ENCODE measurements around the gene SLC9A3.
"Not testable (repeated sequence)": the region's sequence is repeated elsewhere in the genome, so short reads cannot be mapped to it uniquely, and the experiment has no call there.

SLC9A3 gene

GRCh38 chr5:477871-478270 lies 46.4 kb downstream of the SLC9A3 start:
- in situ Hi-C loops (cut with MboI; ENCODE audit: low sequenced_read_pairs), result no loop called here

- in situ Hi-C loops (cut with MboI; ENCODE audit: low sequenced_read_pairs), result no loop called here
These were observed 47.0 kb downstream of the SLC9A3 start for GRCh38 chr5:477247-477646.

GRCh38 chr5:476814-477175 lies 47.5 kb downstream of the SLC9A3 start:
- in situ Hi-C loops (cut with MboI; ENCODE audit: low sequenced_read_pairs), result no loop called here

- in situ Hi-C loops (cut with MboI; ENCODE audit: low sequenced_read_pairs), result no loop called here
These were observed 48.0 kb downstream of the SLC9A3 start for GRCh38 chr5:476102-476813.

DNA sequence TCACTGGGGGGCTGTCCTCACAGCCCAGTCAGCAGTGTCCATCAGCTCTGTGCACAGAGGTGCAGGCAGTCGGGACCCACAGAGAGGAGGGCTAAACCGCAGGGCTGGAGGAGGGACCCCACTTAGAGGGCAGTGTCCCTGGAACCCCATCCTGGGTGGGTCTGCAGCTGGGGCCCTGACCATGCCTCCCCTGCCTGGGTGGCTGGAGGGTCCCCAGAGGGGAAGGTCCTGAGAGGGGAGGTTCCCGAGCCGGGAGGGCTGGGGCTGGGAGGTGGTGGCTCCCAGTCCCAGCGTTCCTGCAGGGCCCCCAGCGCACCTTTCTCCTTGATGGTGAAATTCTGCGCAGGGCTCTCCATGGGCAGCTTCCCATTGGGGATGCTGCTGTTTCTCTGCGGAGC lies 48.5 kb downstream of the SLC9A3 start:
- in situ Hi-C loops (cut with MboI; ENCODE audit: low sequenced_read_pairs), result no loop called here

DNA sequence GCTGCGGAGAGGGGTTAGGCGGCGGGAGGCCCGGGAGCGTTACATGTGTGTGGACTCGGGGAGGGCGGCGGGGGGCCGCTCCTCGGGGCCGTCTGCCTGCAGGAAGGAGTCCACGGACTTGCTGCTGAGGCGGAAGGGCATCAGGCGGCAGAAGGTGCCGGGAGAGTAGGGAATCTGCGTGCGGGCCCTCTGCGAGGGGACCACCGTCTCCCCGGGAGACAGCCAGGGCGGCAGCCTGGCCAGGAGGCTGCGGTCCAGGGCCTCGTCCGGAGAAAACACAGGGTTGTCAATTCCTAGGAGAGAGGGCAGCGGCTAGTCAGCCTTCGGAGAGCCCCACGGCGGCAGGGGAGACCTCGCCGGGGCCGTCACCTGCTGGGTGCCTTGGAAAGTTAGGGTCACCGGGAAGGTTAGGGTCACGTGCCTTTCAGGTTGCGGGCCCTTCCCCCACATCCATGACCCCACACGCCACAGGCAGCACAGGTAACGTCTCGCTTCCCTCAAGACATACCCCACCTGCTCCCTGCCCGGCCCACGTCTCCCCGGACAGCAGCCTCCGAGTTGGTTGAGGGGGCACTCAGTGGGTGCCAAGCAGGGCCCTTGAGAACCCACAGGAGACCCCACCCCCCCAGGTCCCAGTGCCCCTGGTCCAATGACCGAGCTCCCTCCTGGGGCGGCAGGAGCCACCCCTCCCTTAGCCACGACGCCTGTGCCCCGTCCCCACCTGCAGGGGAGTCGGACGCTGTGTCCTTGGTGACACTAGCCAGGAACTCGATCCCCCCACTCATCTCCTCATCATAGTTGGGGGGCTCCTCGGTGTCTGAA lies 49.2 kb downstream of the SLC9A3 start:
- in situ Hi-C loops (cut with MboI; ENCODE audit: low sequenced_read_pairs), result no loop called here

- in situ Hi-C loops (cut with MboI; ENCODE audit: low sequenced_read_pairs), result not testable (repeated sequence)
These were observed 49.9 kb downstream of the SLC9A3 start for GRCh38 chr5:474232-474839.

GRCh38 chr5:473551-474192 lies 50.6 kb downstream of the SLC9A3 start:
- in situ Hi-C loops (cut with MboI; ENCODE audit: low sequenced_read_pairs), result no loop called here

- in situ Hi-C loops (cut with MboI; ENCODE audit: low sequenced_read_pairs), result no loop called here
These were observed 51.3 kb downstream of the SLC9A3 start for GRCh38 chr5:472656-473550.

GRCh38 chr5:472076-472655 lies 52.1 kb downstream of the SLC9A3 start:
- in situ Hi-C loops (cut with MboI; ENCODE audit: low sequenced_read_pairs), result no loop called here

DNA sequence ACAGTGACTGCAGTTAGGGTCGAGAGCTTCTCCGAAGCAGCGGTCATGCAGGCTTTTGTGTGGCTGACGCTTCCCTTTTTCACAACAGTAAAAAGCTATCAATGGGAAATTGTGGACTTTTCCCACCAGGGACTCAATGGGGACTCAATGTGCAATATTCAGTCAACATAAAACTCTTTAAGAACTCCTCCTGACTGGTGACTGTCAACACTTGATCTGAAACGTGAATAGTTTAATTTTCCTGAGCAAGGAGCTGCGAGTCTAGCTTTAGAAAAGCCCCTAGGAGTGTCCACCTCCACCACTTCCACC lies 52.5 kb downstream of the SLC9A3 start:
- in situ Hi-C loops (cut with MboI; ENCODE audit: low sequenced_read_pairs), result no loop called here

GRCh38 chr5:470961-471749 lies 53.1 kb downstream of the SLC9A3 start:
- in situ Hi-C loops (cut with MboI; ENCODE audit: low sequenced_read_pairs), result no loop called here

GRCh38 chr5:469752-470483 lies 54.3 kb downstream of the SLC9A3 start:
- in situ Hi-C loops (cut with MboI; ENCODE audit: low sequenced_read_pairs), result no loop called here

- in situ Hi-C loops (cut with MboI; ENCODE audit: low sequenced_read_pairs), result no loop called here
These were observed 55.8 kb downstream of the SLC9A3 start for GRCh38 chr5:468401-468800.

- in situ Hi-C loops (cut with MboI; ENCODE audit: low sequenced_read_pairs), result no loop called here
These were observed 57.5 kb downstream of the SLC9A3 start for GRCh38 chr5:466661-467310.

GRCh38 chr5:465591-466403 lies 58.5 kb downstream of the SLC9A3 start:
- in situ Hi-C loops (cut with MboI; ENCODE audit: low sequenced_read_pairs), result no loop called here

DNA sequence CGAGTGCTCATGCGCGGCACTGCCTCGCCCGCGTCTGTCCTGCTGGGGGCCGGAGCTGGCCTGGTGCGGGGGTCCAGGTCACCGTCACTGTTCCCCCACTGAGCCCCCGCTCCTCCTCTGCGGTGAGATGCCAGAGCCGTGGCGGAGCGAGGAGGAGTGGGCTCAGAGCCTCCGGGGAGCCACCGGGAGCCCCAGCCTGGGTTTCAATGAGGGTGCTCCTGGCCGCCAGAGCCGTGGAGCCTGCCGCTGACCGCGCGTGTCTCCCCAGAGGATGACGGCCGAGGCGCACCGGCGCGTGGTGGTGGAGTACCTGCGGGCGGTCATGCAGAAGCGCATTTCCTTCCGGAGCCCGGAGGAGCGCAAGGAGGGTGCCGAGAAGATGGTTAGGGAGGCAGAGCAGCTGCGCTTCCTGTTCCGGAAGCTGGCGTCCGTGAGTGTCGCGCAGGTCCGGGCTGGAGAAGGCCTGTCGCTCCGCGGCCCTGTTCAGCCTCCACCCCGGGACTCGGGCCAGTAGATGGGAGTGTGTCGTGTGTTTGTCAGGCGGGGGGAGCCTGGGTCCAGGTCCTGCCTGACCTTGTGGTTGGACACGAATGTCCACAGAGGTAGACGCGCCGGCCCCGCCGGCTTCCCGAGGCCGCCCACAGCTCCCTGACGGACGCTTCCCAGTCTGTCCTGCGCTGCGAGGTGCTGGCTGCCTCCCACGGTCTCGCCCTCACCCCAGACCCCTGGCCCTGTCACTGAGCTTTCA lies 59.2 kb downstream of the SLC9A3 start:
- in situ Hi-C loops (cut with MboI; ENCODE audit: low sequenced_read_pairs), result no loop called here

All from HL-60/S4 treated with phorbol 12-myristate 13-acetate at 8.2 ng/mL for 4 days and 3 days (cell line).